Gastroesophageal sphincter (tissue), 3 donors: ENCODE data around the gene CFAP69.

Source experiments
- EP300 ChIP-seq: sonication (generic); formaldehyde crosslinking; IDR thresholded peaks from one replicate; pipeline ENCODE4 v1.6.1; 2017; ENCODE audit warnings: antibody characterized with exemption, mild to moderate bottlenecking
- POLR2A ChIP-seq, 2 donors: fragments of 450-650 bp; IDR thresholded peaks; one replicate each; pipeline ENCODE4 v1.6.1; 2017; ENCODE audit warnings: antibody characterized with exemption in 2 of 2, mild to moderate bottlenecking in 2 of 2, moderate library complexity in 1 of 2
- POLR2AphosphoS5 ChIP-seq: sonication (generic); formaldehyde crosslinking; IDR thresholded peaks from one replicate; pipeline ENCODE4 v1.6.1; 2017; ENCODE audit warnings: antibody characterized with exemption
- TF ChIP-seq, protein P1 (sequence below), 4 experiments: fragments of 200-600 bp in 2 of 4; fragments of 450-650 bp in 2 of 4; sonication (generic) in 1 of 4; IDR thresholded peaks; one replicate each; pipeline ENCODE4 v1.5.1; 2017 to 2019; ENCODE audit warnings: antibody characterized with exemption in 4 of 4, mild to moderate bottlenecking in 2 of 4, moderate library complexity in 2 of 4

GRCh38 chr7:90334193-90334843 is 89.3 kb downstream of the CFAP69 start:
- TF ChIP-seq, protein P1, sequence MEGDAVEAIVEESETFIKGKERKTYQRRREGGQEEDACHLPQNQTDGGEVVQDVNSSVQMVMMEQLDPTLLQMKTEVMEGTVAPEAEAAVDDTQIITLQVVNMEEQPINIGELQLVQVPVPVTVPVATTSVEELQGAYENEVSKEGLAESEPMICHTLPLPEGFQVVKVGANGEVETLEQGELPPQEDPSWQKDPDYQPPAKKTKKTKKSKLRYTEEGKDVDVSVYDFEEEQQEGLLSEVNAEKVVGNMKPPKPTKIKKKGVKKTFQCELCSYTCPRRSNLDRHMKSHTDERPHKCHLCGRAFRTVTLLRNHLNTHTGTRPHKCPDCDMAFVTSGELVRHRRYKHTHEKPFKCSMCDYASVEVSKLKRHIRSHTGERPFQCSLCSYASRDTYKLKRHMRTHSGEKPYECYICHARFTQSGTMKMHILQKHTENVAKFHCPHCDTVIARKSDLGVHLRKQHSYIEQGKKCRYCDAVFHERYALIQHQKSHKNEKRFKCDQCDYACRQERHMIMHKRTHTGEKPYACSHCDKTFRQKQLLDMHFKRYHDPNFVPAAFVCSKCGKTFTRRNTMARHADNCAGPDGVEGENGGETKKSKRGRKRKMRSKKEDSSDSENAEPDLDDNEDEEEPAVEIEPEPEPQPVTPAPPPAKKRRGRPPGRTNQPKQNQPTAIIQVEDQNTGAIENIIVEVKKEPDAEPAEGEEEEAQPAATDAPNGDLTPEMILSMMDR (IDR thresholded peaks at IDR 0.05) = no peak
- no peak for TF ChIP-seq EP300
- TF ChIP-seq POLR2A (IDR thresholded peaks at IDR 0.05) = no peak
- TF ChIP-seq POLR2AphosphoS5 = no peak
